GM18526 (cell line): ENCODE measurements around the gene PTPRC.

Source experiments
- POLR2A ChIP-seq: IDR thresholded peaks from 3 replicates; pipeline ENCODE4 v1.6.1; 2011; ENCODE audit not compliant: insufficient read length; ENCODE audit errors: extremely low read depth

PTPRC gene

DNA sequence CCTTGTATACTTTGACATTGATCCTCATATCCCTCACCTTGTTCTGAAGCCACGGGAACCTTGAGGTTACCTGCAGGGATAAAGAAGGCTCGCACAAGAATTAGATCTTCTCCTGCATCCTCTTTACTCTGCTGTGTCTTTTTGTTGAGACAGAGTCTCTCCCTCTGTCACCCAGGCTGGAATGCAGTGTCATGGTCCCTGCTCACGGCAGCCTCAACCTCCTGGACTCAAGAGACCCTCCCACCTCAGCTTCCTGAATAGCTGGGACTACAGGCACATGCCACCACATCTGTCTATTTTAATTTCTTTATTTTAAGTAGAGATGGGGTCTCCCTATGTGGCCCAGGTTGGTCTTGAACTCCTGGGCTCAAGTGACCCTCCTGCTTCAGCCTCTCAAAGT is 134.7 kb downstream of the PTPRC start:
- TF ChIP-seq POLR2A, result no peak

DNA sequence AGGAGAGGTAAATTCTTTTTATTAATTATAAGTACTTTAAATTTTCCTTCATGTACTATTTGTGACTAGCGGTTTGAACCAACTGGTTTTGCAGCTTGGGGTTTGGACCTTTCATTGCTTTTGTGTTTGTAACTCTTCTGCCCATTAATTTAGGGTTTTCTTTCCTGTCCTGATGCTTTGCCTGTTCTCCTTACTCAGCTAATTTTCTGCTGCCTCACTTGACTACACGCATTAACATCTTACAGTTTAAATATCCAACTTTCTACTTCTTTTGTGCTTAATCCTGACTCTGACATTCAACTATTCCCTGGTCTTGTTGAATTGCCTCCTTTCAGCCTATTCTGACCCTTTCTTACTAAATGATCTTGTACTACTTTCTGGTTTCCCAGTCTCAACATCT is 135.6 kb downstream of the PTPRC start:
- TF ChIP-seq POLR2A, result no peak

DNA sequence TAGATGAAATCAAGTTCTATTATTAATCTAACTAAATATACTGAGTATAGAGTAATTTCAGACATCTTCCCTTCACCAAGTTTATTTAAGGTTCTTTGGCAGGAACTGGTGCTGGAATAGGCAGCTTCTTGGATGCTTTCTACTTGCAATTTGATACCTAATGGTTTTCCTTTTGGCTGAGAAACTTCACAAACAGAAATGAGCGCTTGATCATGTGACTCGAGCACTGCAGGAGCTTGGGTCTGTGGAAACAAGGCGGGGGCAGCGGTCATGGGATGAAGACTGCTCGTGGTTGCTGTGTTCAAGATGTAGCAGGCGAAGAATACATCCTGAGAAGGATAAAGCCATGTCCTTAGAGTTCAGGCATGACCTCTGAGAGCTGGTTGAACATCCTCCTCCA is 136.8 kb downstream of the PTPRC start:
- TF ChIP-seq POLR2A, result no peak

DNA sequence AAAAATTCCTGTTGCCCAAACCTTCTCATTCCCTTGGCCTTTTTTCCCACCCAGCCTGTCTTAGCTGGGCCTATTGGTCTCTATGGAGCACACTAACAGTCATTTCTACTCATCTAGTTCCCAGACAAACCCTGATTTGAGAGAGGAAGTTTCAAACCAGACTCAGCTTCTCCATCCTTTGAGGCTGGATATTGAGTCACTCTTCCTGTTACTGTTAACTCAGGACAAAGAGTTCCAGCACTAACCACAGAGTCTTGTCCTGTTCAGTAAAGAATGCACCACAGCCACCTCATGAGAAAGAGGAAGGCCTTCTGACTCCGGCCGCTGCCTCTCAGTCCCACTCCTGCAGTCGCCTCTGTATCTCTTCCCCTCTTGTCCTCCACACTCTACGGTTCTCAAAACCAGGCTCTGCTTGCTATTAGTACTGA is 137.8 kb downstream of the PTPRC start:
- TF ChIP-seq POLR2A, result no peak

DNA sequence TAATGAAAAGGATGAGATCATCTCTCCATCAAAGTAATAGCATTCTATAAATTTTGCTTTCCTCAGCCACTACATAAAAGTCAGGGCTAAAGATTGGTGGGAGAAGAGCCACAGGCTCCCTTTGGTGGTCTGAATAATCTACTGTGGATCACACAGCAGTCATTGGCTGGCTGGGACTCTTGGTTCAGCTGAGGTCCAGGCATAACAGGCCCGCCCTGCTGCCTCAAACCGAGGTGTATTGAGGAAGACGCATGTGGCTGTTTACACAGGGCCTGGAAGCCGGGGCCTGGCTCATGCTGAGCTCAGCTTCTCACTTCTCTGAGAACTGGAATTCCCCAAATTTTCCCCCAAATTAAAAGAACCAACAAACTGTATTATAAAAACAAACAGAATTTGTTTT is 139.2 kb downstream of the PTPRC start:
- TF ChIP-seq POLR2A, result no peak

DNA sequence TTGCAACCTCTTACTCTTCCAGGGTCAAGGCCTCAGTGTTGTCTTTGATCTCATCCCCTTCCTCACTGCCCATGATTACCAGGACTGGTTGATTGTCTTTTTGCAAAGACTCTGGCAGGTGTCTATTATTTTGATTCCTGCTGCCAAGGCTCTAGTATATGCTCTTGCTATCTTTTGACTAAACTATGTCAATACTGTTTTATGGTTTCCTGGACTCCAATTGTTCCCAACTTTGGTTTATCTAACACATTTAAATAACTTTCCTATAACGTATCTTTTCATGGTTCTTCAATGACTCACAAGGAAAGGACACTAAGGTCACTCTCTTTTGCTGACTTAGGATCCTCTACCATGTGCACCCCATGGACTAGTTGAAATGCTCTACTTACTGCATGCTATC is 141.5 kb downstream of the PTPRC start:
- no peak for TF ChIP-seq POLR2A

DNA sequence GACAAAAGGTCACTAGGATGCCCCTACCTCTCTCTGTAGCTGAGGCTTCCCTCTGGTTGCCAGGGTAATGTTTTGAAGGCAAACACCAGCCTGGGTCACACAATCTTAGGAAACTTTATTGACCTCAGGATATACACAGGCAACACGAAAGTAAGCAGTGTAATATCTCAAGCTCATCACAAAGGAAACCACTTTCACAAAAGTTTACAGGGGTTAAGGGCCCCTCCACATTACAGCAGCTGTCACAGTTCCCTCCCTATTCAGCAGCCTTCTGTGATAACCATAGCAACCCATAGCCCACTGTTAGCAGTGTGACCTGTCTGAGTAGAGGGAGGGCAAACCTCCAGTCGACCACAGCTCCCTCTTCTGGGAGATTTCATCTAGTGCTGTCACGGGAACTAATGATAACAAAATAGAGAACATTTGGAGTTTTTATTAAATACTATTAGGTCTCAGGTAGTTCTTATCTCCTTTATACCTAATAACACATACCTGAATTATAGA is 149.8 kb downstream of the PTPRC start:
- no peak for TF ChIP-seq POLR2A

DNA sequence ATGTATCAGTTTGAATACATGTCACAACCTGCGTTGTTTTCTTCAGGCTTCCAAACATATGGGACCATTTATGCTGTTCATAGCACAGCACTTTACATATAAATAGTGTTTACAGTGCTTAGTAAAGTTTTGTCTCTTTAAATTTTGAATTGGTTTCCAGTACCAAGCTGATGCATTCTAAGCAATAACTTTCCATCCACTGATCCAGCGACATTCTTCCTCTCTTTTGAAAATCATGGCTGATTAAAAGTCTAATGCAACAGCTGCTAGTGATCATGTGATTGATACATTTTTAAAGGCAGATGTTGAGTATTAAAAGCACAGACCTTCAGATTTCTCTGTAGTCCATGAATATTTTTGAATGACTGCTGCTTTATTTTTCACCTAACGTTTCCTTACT is 154.9 kb downstream of the PTPRC start:
- TF ChIP-seq POLR2A, result no peak

DNA sequence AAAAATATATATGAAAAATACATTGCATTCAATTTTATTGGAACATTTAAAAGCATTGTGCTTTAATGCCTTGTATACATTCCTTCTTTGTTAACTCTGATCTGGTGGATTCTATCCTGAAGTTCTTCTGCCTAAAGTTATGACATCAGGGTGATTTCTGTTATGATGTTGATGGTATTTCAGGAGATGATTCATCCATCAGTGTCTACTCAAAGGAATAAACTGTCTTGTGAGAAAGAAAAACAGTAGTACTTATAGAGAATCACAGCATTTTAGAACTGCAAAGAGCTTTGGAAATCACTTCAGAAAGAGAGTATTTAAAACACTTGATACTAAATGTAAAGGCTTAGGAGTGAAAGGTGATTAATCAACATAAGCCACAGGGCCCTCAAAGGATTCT is 155.7 kb downstream of the PTPRC start:
- TF ChIP-seq POLR2A, result no peak

DNA sequence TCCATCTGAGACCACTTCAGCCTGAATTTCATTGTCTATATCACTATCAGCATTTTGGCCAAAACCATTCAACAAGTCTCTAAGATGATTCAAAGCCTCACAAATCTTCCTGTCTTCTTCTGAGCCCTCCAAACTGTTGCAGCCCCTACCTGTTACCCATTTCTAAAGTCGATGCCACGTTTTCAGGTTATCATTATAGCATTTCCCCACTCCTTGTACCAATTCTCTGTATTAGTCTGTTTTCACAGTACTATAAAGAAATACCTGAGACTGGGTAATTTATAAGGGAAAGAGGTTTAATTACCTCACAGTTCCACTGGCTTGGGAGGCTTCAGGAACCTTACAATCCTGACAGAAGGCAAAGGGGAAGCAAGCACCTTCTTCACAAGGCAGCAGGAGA is 158.8 kb downstream of the PTPRC start:
- no peak for TF ChIP-seq POLR2A

DNA sequence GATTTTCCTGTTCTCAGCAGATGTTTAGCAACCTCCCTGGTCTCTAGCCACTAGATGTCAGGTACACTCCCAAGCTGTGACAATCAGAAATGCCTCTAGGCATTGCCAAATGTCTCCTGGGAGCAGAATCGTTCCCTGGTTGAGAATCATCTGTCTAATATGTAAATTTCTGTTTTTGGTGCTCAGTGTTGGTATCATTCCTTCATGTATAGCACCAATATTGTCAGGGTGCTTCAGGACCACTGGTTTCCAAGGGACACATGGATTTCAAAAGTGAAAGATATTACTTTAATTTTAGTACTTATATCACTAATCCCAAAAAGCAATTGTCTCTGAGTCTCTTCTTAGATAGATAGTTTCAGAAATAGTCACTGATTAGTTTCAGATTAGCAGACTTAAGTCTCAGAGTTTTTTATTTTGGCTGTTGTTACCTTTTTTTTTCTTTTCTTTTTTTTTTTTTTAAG is 160.1 kb downstream of the PTPRC start:
- TF ChIP-seq POLR2A, result no peak

DNA sequence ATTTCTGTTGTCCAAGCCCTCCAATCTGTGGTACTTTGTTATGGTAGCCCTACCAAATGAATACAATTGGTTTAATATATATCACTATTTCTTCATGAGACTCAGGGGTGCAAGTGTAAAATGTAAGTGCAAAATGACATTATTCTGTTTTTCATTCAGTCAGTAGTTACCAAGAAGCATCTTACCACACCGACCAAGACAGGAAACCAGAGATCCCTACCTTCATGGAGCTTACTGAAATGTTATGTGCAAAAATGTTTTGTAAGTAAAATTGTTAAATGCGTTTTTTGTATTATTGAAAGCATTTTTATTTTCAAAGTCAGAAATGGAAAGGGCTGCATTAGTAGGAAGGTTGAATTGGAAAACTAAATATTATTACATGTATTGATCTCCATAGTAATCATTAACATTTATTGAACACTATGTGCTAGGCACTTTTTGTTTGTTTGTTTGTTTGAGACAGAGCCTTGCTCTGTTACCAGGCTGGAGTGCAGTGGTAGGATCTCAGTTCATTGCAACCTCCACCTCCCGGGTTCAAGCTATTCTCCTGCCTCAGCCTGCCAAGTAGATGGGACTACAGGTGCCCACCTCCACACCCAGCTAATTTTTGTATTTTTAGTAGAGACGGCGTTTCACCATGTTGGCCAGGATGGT is 166.8 kb downstream of the PTPRC start:
- TF ChIP-seq POLR2A, result no peak

DNA sequence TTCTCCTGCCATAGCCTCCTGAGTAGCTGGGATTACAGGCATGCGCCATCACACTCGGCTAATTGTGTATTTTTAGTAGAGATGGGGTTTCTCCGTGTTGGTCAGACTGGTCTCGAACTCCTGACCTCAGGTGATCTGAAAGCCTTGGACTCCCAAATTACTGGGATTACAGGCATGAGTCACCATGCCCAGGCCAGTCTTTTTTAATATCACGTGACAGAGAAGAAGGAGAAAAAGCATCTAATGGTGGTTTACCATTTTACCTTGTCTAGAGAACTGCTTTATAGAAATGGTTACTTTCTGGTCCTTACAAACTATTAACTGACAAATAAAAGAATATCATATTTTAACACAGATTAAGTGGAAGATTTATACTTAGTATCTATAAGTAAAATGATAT is 168.0 kb downstream of the PTPRC start:
- no peak for TF ChIP-seq POLR2A
